GM18858 (cell line): ENCODE results near the gene OR2AG2.
A peak's percentile ranks its signal among the peaks of the same experiment; 100 is the strongest.
"Not testable (repeated sequence)": the region's sequence is repeated elsewhere in the genome, so short reads cannot be mapped to it uniquely, and the experiment has no call there.

Experiments
- ATAC-seq: cut with Tn5 transposase; IDR thresholded peaks from one replicate; pipeline ENCODE4 v1.9.1; 2021; ENCODE audit not compliant: unreplicated experiment

OR2AG2 gene

GRCh38 chr11:6771926-6772893 is at the start of gene OR2AG2:
TSS of gene OR2AG2 (minus strand) at chr11:6771976. CDS start at chr11:6768957, 3,019 bp downstream.
- peak; percentile 95 for ATAC-seq

DNA sequence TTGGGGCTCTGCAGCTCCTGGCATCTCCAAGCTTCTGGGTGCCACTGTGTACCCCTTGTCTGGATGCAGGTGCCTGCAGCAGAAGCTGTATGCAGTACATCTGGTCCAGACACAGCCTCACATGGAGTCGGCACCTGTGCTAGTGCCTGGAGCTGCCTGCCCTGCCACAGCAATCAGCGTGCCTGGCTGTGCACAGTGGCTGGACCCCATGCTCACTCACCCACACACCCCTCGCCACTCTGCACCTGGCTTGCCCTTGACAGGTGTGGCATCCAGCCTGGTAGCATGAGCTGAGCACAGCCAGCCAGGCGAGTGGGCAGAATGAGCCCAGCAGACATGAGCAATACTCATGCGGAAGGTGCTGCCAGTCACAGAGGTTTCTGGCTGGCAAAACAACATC is 47.2 kb upstream of the OR2AG2 start:
- ATAC-seq, result no peak

DNA sequence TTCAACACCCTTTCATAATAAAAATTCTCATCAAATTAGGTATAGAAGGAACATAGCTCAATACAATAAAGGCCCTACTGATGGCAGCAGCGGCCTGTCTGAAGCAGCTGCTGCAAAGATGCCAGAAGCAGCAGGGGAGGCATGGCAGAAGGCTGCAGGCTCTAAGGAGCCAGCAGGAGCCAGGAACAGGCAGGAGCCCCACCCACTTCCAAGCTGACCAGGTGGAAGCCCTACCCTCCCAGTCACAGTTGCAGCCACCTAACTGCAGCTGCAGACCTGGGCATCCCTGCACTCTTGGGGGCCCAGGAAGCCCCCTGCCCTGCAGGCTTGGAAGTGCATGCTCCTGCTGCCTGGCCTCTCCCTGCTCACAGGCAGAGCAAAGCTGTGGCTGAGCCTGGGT is 45.9 kb upstream of the OR2AG2 start:
- ATAC-seq, result no peak

GRCh38 chr11:6813656-6814055 is 41.9 kb upstream of the OR2AG2 start:
- ATAC-seq, result no peak

- peak; percentile 77 for ATAC-seq
Measured at GRCh38 chr11:6812390-6813005, 40.7 kb upstream of the OR2AG2 start.

- ATAC-seq, result not testable (repeated sequence)
Measured at GRCh38 chr11:6801075-6801474, 29.3 kb upstream of the OR2AG2 start.

GRCh38 chr11:6799402-6799801 is 27.6 kb upstream of the OR2AG2 start, which contains the start of gene OR6A2:
TSS of gene OR6A2 (minus strand) at chr11:6799689. CDS start at chr11:6795708, 3,981 bp downstream.
- no peak for ATAC-seq

DNA sequence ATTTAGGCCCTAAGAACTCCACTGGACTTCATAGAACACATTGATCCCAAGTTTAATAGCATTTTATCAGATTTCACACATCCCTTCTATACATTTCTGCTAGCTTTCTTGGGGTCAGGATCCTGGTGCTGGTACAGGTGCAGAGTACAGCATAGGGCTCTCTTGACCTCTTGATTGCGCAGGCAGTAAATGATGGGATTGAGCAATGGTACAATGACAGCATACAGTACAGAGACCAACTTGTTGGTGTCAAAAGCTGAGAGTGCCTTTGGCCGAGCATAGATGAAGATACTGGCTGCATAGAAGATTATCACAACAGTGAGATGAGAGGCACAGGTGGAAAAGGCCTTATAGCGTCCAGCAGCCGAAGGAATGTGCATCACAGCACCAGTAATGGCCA is 22.9 kb upstream of the OR2AG2 start:
- no peak for ATAC-seq

DNA sequence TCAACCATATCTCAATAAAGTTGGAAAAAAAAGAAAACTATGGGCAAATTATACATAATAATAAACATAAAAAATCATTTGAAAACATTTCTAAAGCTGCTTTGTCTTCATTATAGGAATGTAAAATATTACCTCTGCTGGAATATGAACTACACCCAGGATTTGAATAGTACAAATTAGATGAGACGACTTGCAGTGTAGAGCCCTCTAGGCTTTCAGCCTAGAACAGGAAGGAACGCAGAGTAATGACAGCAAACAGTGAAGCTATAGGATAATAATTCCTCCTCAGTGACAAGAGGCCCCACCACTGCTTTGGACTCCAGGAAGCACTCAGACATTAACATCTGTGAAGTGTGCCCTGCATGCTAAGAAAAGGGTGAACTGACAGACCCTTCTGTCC is 18.8 kb upstream of the OR2AG2 start:
- ATAC-seq, result no peak

DNA sequence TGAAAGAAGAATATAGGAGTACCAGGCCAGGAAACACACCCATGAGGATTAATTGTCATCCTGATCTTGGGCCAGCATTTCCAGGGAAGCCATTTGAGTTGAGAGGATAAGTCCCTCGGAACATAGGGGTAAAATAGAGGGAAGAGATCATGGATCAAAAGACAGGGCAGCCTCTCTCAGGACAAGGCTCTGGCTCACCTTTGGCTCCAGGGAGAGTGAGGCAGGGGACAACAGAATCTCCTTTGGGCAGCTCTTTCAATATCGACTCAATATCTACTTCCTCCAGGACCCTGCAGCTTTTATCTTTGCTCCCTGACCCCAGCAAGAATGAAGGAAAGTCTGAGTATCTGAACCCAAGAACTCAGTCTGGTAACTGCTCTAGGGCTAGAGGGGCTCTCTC is 10.9 kb upstream of the OR2AG2 start, which contains the start of gene OR2AG1:
Gene OR2AG1, plus strand, starts transcription at position 301 of the 400 bp plus-strand sequence. CDS start 2,018 bp downstream, outside the sequence.
- no peak for ATAC-seq

DNA sequence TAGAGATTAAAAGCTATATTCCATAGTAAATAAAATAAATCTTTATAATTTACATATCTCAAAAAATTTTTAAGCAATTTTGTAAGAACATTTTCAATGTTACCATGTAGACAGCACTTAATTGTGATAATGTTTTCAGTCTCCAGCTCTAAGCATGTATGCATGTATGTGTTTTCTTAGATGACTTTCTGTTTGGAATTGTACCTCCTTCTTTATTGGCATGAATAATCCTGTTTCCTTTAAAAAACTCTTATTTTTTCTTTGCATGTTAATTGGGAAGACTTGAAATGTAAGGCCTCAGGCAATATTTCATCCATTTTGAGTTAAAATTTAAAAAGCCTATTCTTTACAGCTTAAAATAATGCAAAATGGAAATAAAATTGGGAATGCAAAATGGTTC is 9.1 kb upstream of the OR2AG2 start:
- no peak for ATAC-seq

DNA sequence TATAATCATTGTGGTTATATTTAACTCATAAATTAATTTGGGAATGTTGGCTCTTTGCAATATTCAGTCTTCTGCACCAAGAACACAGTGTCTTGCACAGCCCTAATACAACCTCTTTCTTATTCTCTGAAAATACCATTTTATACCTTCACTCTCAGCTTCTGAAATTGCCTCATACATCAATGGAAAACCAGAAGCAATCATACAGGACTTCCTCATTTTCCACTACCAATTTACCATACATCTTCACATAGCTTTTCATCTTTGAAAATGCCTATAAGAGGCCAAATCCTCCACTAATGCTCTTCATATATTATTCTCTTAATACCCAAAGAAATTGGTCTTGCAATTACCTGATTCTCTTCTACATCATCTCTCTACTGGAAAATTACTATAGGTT is 6.7 kb upstream of the OR2AG2 start:
- no peak for ATAC-seq

GRCh38 chr11:6757373-6757967 is 14.3 kb downstream of the OR2AG2 start:
- ATAC-seq, result peak; percentile 77

DNA sequence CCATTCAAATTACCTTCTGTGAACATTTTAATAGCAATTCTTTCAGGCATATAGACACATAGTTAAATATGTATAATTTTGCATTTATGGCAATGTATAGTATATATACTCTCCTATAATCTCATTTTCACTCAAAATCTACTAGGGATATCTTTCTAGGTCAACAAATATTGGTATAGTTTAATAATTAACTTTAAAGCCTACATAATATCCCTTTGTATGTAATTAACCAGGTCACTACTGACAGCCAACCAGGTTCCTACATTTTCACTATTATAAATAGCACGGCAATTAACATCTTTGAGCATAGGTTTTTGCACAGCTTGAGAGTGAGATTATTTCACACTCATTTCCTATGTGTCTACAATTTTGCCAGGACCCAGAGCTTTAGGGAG is 15.8 kb downstream of the OR2AG2 start:
- ATAC-seq, result no peak

DNA sequence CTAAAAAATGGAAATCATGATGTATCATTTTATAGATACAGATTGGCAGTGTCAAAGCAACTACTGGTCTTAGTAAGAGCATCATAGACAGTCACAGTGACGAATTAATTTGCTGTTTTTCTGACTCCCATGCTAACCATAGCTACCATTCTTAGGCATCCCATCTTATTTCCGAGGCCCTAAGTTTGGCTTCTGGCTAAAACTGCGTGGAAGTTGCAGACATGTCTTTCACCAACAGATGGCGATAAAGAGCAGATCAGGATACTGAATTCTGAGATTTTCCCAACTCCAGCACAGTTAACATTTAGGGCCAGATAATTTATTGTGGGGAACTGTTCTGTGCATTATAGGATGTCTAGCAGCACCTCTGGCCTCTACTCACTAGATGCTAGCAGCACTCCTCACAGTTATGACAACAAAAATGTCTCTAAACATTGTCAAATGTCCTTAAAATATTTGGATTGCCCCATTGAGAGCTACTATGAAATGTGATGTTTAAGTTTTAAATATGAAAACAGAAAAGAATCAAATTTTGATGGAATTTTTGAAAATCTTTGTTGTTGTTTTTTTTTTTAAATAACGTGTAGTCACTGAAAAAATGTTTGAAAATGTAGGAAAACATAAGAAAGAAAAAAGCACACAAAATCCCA is 16.3 kb downstream of the OR2AG2 start:
- ATAC-seq, result no peak

- ATAC-seq, result no peak
Measured at GRCh38 chr11:6747097-6747668, 24.6 kb downstream of the OR2AG2 start.

DNA sequence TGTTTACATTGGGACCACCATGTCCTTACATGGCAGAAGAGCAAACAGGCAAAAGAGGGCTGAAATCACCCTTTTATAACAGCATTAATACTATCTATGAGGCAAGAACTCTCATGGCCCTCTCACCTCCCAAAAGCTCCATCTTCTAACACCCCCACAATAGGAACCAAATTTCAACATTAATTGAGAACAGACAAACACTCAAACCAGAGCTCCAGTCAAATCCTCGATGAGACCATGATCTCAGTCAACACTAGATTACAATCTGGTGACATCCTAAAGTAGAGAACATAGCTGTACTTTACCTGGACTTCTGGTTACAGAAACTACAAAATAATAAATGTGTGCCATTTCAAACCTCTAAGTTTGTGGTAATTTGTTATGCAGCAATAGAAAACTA is 25.1 kb downstream of the OR2AG2 start:
- ATAC-seq, result no peak

GRCh38 chr11:6746086-6746618 is 25.6 kb downstream of the OR2AG2 start:
- peak; percentile 80 for ATAC-seq

- peak; percentile 43 for ATAC-seq
Measured at GRCh38 chr11:6745465-6746015, 26.2 kb downstream of the OR2AG2 start.

DNA sequence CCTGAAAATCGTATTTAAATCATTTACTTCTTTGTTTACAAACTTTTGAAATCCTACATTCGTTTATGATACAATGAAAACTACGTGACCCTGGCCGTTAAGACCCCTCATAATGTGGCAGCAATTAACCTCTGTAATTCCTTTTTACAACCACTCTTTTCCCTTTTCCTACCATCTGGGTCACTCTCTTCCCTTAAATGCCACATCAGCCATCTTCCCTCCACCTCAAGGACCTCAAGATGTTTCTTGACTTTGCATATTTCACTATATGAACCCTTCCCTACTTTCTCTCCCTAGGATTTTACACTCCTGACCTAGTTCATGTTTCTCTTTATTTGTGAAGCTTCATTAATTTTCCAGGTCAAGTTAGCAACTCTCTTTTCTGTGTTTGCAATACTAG is 26.8 kb downstream of the OR2AG2 start:
- no peak for ATAC-seq
